Raji (cell line): Measurements from ENCODE around the gene MMP11.

Source experiments
- POLR2A ChIP-seq: IDR thresholded peaks from 2 replicates; pipeline ENCODE4 v1.6.1; 2011; ENCODE audit warnings: low read depth, low read length, control low read depth; ENCODE audit not compliant: insufficient read depth

The MMP11 gene

DNA sequence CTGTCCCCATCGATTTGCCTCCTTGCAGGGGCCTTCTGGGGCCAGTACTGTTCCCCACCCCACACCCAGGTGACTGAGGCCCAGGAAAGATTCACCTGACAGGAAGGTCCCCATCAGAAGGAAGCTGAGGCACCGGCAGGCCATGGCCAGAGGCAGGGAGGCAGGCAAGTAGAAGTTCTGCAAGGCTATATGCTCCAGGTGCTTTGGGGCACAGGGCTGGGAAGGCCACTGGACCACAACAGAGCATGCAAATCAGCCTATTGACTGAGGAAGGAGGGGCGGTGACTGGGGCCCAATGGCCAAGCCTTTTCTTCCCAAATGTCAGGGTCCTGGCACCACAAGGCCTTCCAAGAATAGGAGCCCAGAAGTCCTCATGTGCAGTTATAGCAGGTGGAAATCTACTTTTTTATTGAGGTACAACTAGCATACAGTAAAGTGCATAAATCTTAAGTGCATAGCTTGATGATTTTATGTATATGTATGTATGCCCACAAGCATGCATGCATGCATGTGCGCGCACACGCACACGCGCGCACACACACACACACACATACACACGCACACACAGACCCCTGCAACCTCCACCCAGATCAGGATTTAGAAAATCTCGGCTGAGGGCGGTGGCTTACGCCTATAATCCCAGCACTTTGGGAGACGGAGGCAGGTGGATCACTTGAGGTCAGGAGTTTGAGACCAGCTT, 18.3 kb upstream of the MMP11 start, which contains the start of gene VPREB3:
TSS of gene VPREB3 (minus strand) at position 206 of the 700 bp plus-strand sequence. CDS start at position 144, 62 bp downstream.
- TF ChIP-seq POLR2A: peak; percentile 83

DNA sequence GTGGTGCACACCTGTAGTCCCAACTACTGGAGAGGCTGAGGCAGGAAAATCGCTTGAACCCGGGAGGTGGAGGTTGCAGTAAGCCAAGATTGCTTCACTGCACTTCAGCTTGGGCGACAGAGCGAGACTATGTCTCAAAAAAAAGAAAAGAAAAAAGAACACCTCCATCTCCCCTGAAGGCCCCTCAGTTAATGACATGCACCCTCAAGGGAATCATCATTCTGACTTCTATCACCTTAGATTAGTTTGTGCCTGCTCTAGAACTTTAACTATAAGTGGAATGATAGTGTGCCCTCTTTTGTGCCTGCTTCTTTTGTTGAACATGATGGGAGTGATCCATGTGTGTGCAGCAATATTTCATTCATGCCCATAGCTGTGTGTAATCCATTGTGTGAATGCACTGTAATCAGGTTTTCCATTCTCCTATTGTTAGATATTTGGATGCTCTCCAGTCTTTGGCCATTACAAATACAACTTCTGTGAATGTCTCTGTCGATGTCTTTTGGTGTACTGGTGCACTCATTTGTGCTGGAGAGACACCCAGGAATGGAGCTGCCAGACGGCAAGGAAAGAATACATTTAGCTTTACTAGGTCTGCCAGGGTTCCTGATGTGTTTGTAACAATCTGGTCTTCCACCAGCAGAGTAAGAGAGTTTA, 17.5 kb upstream of the MMP11 start:
- no peak for TF ChIP-seq POLR2A

DNA sequence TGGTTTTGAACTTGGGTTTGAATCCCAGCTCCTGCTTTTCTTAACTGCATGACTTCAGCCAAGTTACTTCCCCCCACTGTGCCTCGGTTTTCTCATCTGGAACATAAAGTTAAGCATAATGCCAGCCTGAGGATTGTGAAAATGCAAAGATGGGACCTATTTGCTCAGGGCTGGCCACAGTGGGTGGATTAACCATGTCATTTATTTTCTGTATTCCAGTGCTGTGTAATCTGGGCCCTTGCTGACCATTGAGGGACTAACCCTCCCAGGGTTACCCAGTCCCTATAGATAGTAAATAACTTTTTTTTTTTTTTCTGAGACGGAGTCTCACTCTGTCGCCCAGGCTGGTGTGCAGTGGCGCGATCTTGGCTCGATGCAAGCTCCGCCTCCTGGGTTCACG, 16.9 kb upstream of the MMP11 start:
- TF ChIP-seq POLR2A: no peak

DNA sequence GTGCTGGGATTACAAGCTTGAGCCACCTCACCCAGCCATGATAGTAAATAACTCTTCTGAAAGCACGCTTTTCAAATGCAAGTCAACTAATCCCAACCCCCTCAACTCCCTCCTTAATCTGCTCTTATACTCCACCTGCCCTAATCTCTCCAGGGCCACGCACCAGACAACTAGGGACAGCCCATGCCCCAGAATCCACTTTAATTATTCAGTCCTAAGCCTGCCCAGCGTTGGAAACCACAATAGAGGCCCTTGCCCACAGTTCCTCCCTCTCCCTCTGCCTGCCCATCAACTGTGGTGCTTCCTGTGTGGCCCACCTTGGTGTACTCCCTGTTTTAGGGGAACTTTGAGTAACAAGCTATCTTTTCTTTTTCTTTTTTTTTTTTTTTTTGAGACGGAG, 15.8 kb upstream of the MMP11 start:
- TF ChIP-seq POLR2A: no peak

DNA sequence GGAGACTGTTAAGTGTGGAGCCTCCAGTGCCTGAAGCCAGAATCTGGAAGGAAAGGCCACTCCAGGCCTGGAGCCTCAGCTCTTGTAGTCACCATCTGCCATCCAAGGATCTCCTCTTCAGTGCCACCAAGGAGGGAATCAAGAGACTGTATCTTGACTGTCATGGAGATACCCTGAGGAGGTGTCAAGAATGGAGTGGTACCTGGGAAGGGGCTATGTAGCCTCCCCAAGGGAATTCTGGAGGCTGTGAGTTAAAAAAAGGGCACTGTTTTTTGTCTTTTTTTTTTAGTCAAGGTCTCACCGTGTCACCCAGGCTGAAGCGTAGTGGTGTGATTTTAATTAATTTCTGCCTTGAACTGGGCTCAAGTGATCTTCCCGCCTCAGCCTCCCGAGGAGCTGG, 13.1 kb upstream of the MMP11 start:
- 0 out of 2 replicates have a peak, but pooled peaks have one; percentile 22 for TF ChIP-seq POLR2A

DNA sequence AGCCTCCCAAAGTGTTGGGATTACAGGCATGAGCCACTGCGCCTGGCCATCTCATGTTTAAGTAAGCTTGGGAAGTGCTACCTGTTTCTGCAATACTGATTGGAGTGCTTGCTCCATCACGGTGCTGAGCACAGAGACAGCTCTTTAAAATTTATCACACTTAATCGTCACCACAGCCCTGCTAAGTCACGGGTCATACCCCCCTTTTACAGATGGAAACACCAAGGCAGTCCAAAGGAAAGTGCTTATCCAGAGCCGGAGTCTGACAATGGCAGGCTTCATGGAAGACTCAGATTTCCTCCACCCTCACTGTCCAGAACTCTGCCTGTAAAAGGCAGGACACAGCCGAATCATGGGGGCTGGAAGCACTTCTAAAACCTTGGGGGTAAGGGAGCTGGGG, 12.6 kb upstream of the MMP11 start:
- TF ChIP-seq POLR2A: no peak

DNA sequence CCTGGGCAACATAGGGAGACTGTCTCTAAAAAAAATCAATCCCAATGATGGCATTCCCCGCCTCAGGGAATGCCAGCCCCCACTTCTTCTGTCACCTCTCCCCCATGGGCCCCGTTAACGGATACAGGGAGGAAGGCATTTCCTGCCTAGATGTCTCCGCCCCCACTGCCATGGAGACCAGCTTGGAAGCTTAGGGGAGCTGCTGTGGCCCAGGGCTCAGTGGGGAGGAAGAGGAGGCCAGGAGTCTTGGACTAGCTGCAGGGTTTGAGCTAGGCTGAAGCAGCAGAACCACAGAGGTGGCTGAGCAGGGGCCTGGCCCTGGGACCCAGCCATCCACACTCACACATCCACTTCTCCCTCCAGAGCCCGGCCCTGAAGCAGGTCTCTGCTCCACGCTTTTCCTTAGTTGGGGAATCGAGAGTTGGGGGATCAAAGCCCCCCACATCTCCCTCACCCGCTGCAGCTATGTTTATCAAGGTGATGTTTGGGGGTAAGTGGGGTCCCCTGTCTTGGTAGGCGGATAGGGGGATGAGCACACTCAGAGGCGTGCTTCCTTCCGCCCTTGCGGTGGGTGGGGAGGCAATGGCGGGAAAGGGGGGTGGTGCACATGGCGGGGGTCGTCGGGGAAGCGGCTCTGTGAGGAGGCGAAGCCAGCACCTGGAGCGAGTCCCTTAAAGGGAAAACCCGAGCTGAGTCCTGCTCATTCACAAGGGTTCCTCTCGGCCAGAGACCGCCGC, 9.6 kb upstream of the MMP11 start, which contains the start of gene C22orf15:
TSS of gene C22orf15 (plus strand) at position 149 of the 737 bp plus-strand sequence. CDS start at position 466, 317 bp downstream.
- no peak for TF ChIP-seq POLR2A

DNA sequence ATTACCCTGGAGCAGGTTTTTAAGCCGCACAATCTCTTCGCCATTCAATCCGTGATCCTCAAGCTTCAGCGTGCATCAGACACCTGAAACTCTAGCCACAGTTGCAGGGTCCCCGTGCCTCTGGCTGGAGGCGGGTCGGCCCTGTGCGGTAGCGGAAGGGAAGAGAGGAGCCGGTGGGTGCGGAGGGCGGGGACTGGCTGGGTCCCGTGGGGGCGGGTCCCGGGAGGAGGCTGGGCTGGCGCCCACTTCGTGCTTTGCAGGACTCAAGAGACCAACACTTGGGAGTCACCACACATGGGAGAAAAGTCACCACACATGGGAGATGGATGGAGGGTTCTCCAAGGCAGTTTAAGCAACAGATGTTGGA, 9.1 kb upstream of the MMP11 start:
- TF ChIP-seq POLR2A: no peak

DNA sequence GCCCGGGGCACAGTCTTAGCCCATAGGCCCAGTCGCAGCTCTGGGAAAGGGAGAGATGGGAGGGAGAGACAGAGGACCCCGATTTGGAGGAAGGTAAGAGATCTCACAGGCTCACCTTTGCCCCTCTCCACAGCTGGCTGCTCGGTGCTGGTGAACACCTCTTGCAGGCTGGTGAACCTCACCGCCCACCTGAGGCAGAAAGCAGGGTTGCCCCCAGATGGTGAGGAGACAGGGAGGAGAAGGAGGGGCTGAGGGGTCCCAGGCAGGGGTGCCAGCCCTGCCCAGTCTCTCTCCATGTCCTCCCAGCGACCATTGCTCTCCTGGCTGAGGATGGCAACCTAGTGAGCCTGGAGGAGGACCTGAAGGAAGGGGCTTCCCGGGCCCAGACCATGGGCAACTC, 8.7 kb upstream of the MMP11 start:
- TF ChIP-seq POLR2A: no peak

DNA sequence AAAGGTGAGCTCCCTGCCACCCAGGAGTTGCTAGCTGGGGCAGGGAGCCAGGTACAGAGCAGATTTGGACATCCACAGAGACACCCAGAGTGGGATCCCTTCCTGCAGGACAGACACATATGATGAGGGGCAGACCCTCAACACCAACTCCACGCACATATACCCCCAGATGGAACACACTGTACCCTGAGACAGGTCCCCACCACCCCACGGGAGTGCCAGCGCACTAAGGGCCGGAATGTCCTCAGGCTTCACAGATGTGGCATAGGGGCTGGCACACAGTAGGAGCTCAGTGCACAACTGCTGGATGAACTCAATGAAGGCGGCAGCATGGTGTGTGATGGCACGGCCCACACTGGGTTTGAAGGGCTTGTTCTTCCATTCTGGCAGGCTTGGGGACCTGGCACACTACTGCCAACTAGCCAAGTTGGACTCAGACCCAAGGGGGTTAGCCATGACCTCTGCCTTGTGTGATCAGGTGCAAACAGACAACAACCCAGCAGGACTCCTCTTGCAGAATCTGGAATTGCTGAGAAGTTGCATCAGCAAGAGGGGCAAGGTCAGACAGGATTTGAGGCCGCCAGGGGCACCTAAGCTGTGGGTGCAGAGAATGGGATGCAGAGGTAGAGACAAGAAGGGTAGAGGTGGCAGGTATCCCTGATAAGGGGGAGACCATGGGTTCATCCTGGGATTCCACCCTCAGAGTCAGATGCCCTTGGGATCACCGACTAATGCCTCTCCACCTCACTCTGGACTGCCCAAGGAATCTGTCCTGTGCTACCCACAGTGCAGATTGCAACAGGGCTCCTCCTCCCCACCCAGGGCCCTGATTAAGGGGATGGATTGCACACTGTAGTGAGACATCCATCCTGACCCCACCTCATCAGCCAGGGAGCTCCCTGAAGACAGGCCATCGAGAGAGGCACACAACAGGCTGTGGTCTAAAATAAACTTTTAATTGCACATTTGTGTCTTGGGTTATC, 7.5 kb upstream of the MMP11 start:
- 0 out of 2 replicates have a peak, but pooled peaks have one; percentile 23 for TF ChIP-seq POLR2A

DNA sequence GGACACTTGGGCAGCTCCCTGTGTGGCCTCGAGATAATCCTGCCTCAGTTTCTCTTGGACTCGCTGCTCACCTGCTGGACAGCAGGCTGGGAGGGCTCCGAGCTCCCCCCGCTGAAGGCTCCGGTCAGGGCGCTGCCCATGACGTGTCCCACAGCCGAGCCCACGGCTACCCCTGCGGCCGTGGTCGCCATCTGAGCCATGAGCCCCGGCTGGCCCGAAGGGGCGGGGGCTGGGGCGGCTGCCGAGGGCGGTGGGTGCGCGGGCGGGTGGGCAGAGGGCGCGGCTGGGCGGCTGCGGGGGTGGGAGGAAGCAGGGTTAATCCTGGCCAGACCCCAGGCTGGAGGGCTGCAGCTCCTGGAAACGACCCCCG, 5.4 kb upstream of the MMP11 start:
- no peak for TF ChIP-seq POLR2A

DNA sequence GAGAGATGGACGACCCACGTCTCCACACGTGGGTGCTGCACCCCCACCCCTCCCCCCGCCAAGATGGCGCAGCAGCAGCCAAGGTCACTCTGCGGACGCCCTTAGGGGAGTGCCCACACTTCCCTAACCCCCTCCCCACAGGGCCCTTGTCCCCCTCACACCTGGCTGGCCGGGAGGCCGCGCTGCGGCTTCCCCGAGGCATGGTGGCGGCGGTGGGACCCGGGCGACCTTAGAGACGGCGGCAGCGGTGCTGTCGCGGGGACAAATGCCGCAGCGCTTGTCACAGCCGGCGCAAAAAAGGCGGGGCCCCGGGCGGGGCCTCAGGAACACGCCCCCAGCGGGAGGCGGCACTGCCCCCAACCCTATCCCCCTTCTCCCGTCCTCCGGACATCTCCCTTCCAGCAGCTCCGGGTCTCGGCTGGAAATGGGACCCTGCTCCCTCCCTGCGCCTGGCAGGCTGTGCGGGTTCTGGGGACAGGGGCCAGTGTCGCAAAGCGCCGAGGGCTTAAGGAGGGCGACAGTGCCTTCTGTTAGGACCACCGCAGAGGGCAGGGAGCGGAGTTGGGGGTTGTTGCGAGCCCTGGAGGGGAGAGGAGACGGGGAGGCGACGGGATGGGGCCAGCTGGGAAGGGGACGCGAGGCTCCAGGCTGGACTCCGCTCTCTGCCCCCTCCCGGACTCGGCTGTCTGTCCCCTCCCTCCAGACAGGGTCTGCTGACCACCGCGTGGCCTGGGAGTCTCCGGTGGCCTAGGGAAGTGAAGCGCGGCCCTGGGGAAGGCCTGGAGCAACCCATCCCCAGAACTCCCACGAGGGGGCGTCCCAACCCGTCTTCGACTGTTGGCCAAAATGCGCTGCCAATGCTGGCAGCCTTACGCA, 4.7 kb upstream of the MMP11 start, which contains the start of gene CHCHD10:
TSS of gene CHCHD10 (minus strand) at position 300 of the 876 bp plus-strand sequence. CDS start at position 202, 98 bp downstream.
- peak; percentile 85 for TF ChIP-seq POLR2A

DNA sequence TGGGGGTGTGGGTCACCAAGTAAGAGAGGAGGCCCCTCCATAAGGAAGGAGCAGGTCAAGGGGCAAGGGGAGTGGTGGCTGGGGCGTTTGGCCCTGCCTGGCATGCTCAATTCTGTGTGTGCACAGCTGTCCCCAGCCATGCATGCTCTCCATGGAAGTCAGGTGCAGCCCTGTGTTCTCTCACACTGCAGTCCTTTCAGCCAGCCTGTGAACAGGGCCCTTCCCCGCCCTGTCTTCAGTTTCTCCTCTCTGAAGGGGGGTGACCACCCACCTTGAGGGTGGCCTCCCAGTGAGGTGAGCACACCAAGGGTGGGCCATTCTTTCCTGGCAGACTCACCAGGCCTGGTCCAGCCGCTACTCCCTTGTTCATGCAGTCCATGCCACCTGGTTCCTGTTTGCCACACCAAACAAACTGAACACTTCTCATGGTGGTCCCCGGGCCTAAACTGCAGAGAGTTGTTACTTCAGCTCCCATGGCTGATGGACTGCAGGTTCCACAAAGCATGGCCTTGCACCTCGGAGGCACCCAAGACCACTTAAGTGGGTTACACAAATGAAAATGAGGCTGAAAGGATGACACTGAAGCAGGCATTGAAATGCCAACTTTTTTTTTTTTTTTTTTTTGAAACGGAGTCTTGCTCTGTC, 3.2 kb upstream of the MMP11 start:
- no peak for TF ChIP-seq POLR2A

DNA sequence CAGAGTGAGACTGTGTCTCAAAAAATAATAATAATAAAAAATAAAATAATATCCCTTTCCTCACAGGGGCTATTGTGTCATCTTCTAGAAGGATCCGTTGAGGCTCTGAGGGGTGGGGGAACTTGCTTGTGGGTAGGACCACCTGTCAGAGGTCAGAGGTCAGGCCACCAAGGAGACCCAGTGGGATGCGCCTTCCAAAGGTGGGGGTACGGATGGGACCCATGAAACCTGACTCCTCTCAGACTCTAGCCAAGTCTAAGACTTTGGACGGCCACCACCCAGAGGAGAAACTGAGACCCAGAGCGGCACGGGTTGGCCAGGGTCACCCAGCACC, 367 bp upstream of the MMP11 start:
- TF ChIP-seq POLR2A: no peak
